Measurements from ENCODE around the gene STRIT1. TPM values are rescaled to one million over a fixed set of nuclear protein-coding genes. Genes with fewer than 3 reads are reported as not detected.

Gene STRIT1
- total RNA-seq, 3 donors from 2014 or later (not counting 1 experiment from before 2014, with no cell fraction given), result not detected

DNA sequence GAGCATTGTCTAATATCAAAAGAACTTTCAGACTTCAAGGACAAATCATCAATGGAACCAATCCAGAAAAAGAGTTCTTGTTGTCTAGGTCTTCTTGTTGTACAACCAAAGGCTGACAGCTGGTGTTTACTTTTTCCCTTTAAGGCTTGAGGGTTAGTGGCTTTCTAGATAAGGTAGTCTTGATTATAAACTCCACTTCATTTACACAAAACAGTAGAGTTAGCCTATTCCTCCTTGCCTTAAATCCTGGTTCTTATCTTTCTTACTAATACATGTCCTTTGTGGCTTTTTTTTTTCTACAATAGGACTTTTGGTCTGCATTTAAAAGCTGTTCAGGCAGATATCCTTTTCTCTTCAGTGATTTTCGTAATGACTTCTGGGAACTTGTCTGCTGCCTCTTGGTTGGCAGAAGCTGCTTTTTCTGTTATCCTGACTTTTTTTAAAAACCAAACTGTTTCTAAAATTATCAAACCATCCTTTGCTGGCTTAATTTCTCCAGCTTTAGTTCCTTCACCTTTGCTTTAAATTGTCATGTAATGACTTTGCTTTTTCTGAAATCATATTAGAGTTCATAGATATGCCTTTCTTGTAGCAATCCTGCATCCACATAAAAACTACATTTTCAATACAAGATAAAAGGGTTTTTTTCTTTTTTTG is 44.8 kb downstream of the STRIT1 start:
- 72% methylated on average over 1 of the region's 1 CpG for WGBS (ENCODE audit: insufficient coverage)
- no peak overlapping the region for H3K27ac ChIP-seq (ENCODE audit: low read length)
- no peaks in the 10 kb centered on the region for H3K36me3 Mint-ChIP-seq
- no peaks in the 10 kb centered on the region for H3K36me3 ChIP-seq (ENCODE audit: control insufficient read depth, insufficient read depth, low read length)
- H3K27me3 Mint-ChIP-seq (ENCODE audit: low read depth in 2 of 2), result no peaks in the 10 kb centered on the region
- H3K27ac Mint-ChIP-seq, result no peak overlapping the region
- no peak for ATAC-seq
- intact Hi-C loops (cut with micrococcal nuclease), result no loop called here
- no peak overlapping the region for H3K4me3 ChIP-seq (ENCODE audit: low read length)
- H3K4me1 Mint-ChIP-seq, result no peaks in the 10 kb centered on the region
- peaks cover 6 to 8% of the 10 kb centered on the region in 2 donors for H3K9me3 Mint-ChIP-seq
- no peaks in the 10 kb centered on the region for H3K4me1 ChIP-seq (ENCODE audit: control insufficient read depth, insufficient read depth, low read length)
- no peak for DNase-seq
- H3K4me3 Mint-ChIP-seq, result no peak overlapping the region
- H3K27me3 ChIP-seq (ENCODE audit: control insufficient read depth, insufficient read depth, low read length), result no peaks in the 10 kb centered on the region
- no peaks in the 10 kb centered on the region for H3K9me3 ChIP-seq (ENCODE audit: control insufficient read depth, insufficient read depth, low read length)
- TF ChIP-seq, protein P1, sequence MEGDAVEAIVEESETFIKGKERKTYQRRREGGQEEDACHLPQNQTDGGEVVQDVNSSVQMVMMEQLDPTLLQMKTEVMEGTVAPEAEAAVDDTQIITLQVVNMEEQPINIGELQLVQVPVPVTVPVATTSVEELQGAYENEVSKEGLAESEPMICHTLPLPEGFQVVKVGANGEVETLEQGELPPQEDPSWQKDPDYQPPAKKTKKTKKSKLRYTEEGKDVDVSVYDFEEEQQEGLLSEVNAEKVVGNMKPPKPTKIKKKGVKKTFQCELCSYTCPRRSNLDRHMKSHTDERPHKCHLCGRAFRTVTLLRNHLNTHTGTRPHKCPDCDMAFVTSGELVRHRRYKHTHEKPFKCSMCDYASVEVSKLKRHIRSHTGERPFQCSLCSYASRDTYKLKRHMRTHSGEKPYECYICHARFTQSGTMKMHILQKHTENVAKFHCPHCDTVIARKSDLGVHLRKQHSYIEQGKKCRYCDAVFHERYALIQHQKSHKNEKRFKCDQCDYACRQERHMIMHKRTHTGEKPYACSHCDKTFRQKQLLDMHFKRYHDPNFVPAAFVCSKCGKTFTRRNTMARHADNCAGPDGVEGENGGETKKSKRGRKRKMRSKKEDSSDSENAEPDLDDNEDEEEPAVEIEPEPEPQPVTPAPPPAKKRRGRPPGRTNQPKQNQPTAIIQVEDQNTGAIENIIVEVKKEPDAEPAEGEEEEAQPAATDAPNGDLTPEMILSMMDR (IDR thresholded peaks at IDR 0.05), result no peak

GRCh38 chr3:155244699-155245098 is 48.8 kb downstream of the STRIT1 start:
- no peak for DNase-seq
- Histone ChIP-seq H3K4me1 (ENCODE audit: control insufficient read depth, insufficient read depth, low read length) (no peaks in the 10 kb centered on the region), H3K27me3 (ENCODE audit: control insufficient read depth, insufficient read depth, low read length) (no peaks in the 10 kb centered on the region), H3K9me3 (ENCODE audit: control insufficient read depth, insufficient read depth, low read length) (no peaks in the 10 kb centered on the region), H3K36me3 (ENCODE audit: control insufficient read depth, insufficient read depth, low read length) (no peaks in the 10 kb centered on the region), H3K27ac (ENCODE audit: low read length) (no peak overlapping the region), H3K4me3 (ENCODE audit: low read length) (no peak overlapping the region)
- Mint-ChIP-seq H3K4me1 (no peaks in the 10 kb centered on the region), H3K9me3 (peaks cover 3 to 7% of the 10 kb centered on the region in 2 donors), H3K27ac (no peak overlapping the region), H3K4me3 (no peak overlapping the region), H3K36me3 (no peaks in the 10 kb centered on the region), H3K27me3 (ENCODE audit: low read depth in 2 of 2) (no peaks in the 10 kb centered on the region)
- TF ChIP-seq, protein P1 (IDR thresholded peaks at IDR 0.05), result no peak
- intact Hi-C loops (cut with micrococcal nuclease), result no loop called here
- WGBS (ENCODE audit: insufficient coverage), result 97% methylated on average over 2 of the region's 3 CpGs
- no peak for ATAC-seq

DNA sequence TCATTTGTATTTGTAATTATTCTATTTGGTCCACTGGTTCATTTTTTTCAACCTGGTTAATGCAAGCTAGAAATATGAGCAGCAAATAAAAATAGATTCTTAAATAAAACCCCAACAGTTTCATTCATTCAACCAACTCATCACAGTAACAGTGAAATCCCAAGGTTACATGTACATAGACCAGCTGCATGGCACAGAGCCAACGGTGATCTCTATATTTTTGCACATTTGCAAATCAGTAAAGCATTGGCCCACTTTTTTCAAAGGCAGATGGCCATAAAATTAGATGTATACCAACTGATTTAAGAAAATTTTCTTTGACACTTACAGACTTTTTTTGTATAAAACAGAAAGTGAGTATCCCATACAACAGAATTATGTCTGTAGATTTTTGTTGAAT is 49.3 kb downstream of the STRIT1 start:
- no peak for DNase-seq
- WGBS (ENCODE audit: insufficient coverage), result 55% methylated on average over 1 of the region's 1 CpG
- no peak for ATAC-seq
- H3K27me3 Mint-ChIP-seq (ENCODE audit: low read depth in 2 of 2), result no peaks in the 10 kb centered on the region
- no peak overlapping the region for H3K4me3 ChIP-seq (ENCODE audit: low read length)
- no peaks in the 10 kb centered on the region for H3K4me1 ChIP-seq (ENCODE audit: control insufficient read depth, insufficient read depth, low read length)
- TF ChIP-seq, protein P1 (IDR thresholded peaks at IDR 0.05), result no peak
- no peaks in the 10 kb centered on the region for H3K27me3 ChIP-seq (ENCODE audit: control insufficient read depth, insufficient read depth, low read length)
- H3K36me3 Mint-ChIP-seq, result no peaks in the 10 kb centered on the region
- H3K4me1 Mint-ChIP-seq, result no peaks in the 10 kb centered on the region
- no peaks in the 10 kb centered on the region for H3K9me3 ChIP-seq (ENCODE audit: control insufficient read depth, insufficient read depth, low read length)
- H3K27ac ChIP-seq (ENCODE audit: low read length), result no peak overlapping the region
- no peaks in the 10 kb centered on the region for H3K36me3 ChIP-seq (ENCODE audit: control insufficient read depth, insufficient read depth, low read length)
- no peak overlapping the region for H3K4me3 Mint-ChIP-seq
- intact Hi-C loops (cut with micrococcal nuclease), result no loop called here
- H3K9me3 Mint-ChIP-seq, result peaks cover 0 to 5% of the 10 kb centered on the region in 2 donors
- H3K27ac Mint-ChIP-seq, result no peak overlapping the region

GRCh38 chr3:155243512-155243921 is 50.0 kb downstream of the STRIT1 start:
- WGBS (ENCODE audit: insufficient coverage), result 86% methylated on average over 2 of the region's 2 CpGs
- DNase-seq, result no peak
- no peaks in the 10 kb centered on the region for H3K27me3 ChIP-seq (ENCODE audit: control insufficient read depth, insufficient read depth, low read length)
- intact Hi-C loops (cut with micrococcal nuclease), result no loop called here
- peaks cover 0 to 6% of the 10 kb centered on the region in 2 donors for H3K9me3 Mint-ChIP-seq
- no peaks in the 10 kb centered on the region for H3K36me3 Mint-ChIP-seq
- H3K4me1 ChIP-seq (ENCODE audit: control insufficient read depth, insufficient read depth, low read length), result no peaks in the 10 kb centered on the region
- no peaks in the 10 kb centered on the region for H3K36me3 ChIP-seq (ENCODE audit: control insufficient read depth, insufficient read depth, low read length)
- H3K4me3 Mint-ChIP-seq, result no peak overlapping the region
- no peaks in the 10 kb centered on the region for H3K9me3 ChIP-seq (ENCODE audit: control insufficient read depth, insufficient read depth, low read length)
- TF ChIP-seq, protein P1 (IDR thresholded peaks at IDR 0.05), result no peak
- no peak overlapping the region for H3K27ac Mint-ChIP-seq
- H3K4me1 Mint-ChIP-seq, result no peaks in the 10 kb centered on the region
- no peak overlapping the region for H3K4me3 ChIP-seq (ENCODE audit: low read length)
- no peaks in the 10 kb centered on the region for H3K27me3 Mint-ChIP-seq (ENCODE audit: low read depth in 2 of 2)
- H3K27ac ChIP-seq (ENCODE audit: low read length), result no peak overlapping the region
- no peak for ATAC-seq
